PFSK-1 (cell line): ENCODE data around the gene AWAT2.

Experiments
- FOXP2 ChIP-seq: optimal IDR thresholded peaks from 2 replicates; pipeline ENCODE3; 2011; ENCODE audit warnings: borderline replicate concordance, control low read depth, inconsistent platforms; ENCODE audit not compliant: insufficient read depth; ENCODE audit errors: extremely low read length, extremely low read depth
- POLR2AphosphoS5 ChIP-seq: IDR thresholded peaks from 2 replicates; pipeline ENCODE4 v1.6.1; 2012; ENCODE audit warnings: low read depth, mild to moderate bottlenecking, control low read depth, low read length, moderate library complexity
- REST ChIP-seq, 2 experiments: IDR thresholded peaks; 2 replicates each; pipeline versions ENCODE4 v1.6.1 to v1.8.0; 2011 to 2012; ENCODE audit warnings: low read depth in 2 of 2, low read length in 2 of 2, control low read depth in 1 of 2, inconsistent platforms in 1 of 2, mild to moderate bottlenecking in 1 of 2, moderate library complexity in 1 of 2; ENCODE audit not compliant: insufficient read depth in 1 of 2
- SIN3A ChIP-seq: IDR thresholded peaks from 2 replicates; pipeline ENCODE4 v1.6.1; 2012; ENCODE audit warnings: mild to moderate bottlenecking, low read length, moderate library complexity, borderline replicate concordance; ENCODE audit not compliant: insufficient read depth
- TAF1 ChIP-seq: IDR thresholded peaks from 2 replicates; pipeline ENCODE4 v1.6.1; 2012; ENCODE audit warnings: low read length, control low read depth, borderline replicate concordance; ENCODE audit not compliant: insufficient read depth

AWAT2 gene

DNA sequence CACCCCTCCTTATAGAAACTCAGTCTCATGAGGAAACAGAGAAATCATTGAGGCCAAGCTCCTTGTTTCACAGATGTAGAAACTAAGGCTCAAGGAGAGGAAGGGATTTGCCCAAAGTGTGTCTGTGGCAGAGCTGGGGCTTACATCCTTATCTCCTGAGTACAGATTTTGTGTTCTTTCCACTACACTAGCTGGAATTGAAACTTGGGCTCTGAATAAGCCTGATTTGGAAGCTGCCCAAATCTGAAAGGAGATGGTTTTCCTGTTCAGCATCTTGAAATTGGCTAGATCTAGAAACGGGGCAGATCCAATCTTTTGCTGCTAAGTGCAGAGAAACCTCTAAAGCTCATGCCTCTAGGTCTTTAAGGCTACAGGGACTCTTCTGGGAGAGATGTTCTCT lies 24.3 kb downstream of the AWAT2 start:
- TF ChIP-seq TAF1 = no peak
- TF ChIP-seq SIN3A = no peak
- TF ChIP-seq FOXP2 = no peak
- no peak for TF ChIP-seq REST (IDR thresholded peaks at IDR 0.05; ENCODE audit: insufficient read depth in 1 of 2, low read depth in 2 of 2, low read length in 2 of 2)
- no peak for TF ChIP-seq POLR2AphosphoS5

DNA sequence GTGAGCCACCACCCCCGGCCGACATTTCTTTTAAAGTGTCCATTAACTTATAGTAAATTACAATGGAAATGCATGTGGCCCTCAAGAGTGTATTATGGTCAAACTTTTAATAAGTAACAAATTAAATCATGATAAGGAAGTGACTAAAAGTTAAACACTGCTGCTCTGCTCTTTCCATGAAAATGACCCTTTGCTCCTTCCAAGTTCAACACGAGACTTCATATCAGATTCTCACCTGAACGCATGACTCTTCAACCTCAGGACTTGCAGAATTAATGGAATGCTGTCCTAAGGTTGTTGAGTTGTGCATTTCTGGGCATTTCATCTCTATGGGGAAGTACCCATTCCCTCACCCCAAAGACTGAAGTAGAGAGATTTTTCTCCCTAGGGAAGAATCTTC lies 27.1 kb downstream of the AWAT2 start:
- TF ChIP-seq FOXP2 = no peak
- no peak for TF ChIP-seq TAF1
- no peak for TF ChIP-seq SIN3A
- TF ChIP-seq POLR2AphosphoS5 = no peak
- TF ChIP-seq REST (IDR thresholded peaks at IDR 0.05; ENCODE audit: insufficient read depth in 1 of 2, low read depth in 2 of 2, low read length in 2 of 2) = no peak

DNA sequence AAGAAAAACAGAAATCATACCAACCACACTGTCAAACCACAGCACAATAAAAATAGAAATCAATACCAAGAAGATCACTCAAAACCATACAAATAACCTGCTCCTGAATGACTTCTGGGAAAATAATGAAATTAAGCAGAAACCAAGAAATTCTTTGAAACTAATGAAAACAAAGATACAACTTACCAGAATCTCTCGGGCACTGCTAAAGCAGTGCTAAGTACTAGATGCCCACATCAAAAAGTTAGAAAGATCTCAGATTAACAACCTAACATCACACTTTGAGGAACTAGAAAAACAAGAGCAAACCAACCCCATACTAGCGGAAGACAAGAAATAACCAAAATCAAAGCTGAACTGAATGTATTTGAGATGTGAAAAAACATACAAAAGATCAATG lies 33.2 kb downstream of the AWAT2 start:
- TF ChIP-seq POLR2AphosphoS5 (no peak), REST (IDR thresholded peaks at IDR 0.05; ENCODE audit: insufficient read depth in 1 of 2, low read depth in 2 of 2, low read length in 2 of 2) (no peak), TAF1 (no peak), SIN3A (no peak), FOXP2 (no peak)

DNA sequence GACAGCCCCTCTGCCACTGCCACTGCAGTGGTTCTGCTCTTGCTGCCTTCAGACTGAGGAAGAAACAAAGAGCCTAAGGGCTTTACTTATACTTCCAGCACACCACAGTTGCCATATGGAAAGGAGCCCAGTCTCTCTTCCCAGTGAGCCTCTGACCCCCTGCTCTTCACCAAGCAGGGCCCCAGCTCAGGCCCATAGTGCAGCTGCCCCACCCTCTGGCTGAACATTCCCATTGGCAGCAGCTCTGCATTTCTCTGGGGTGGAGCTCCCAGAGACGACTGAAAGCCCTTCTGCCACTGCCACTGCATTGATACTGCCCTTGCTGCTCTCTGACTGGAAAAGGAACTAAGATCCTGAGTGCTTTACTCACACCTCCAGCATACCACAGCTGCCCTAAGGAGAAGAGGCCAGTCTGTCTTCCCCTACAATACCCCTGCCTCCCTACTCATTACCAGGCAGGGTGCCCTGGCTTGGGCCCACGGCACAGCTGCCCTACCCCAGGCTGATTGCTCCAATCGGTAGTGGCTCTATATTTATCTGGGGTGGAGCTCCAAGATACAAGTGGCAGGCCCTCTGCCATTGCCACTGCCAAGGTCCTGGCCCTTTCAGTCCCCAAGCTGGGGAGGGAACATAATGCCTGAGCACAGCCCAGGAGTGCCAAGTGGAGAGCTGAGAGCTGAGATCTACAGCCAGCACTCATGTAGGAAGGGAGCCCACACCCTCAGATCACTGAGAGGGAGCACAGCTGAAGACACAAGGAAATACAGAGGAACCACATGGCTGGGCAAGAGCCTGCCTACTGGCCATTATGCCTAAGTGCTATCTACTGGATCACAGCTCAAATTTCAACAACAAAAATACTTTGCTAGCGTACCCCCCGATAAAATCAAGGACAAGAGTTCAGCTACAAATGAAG lies 36.0 kb downstream of the AWAT2 start:
- TF ChIP-seq FOXP2 (no peak), POLR2AphosphoS5 (no peak), REST (IDR thresholded peaks at IDR 0.05; ENCODE audit: insufficient read depth in 1 of 2, low read depth in 2 of 2, low read length in 2 of 2) (no peak), TAF1 (no peak), SIN3A (no peak)

- TF ChIP-seq REST (IDR thresholded peaks at IDR 0.05; ENCODE audit: insufficient read depth in 1 of 2, low read depth in 2 of 2, low read length in 2 of 2) = no peak
- TF ChIP-seq POLR2AphosphoS5 = no peak
- no peak for TF ChIP-seq TAF1
- no peak for TF ChIP-seq SIN3A
- TF ChIP-seq FOXP2 = no peak
Measured at GRCh38 chrX:70012756-70013155, 37.0 kb downstream of the AWAT2 start.
